NCI-H1694 (cell line): ENCODE results near the gene SERPINB6.
"Not testable (repeated sequence)": the region's sequence is repeated elsewhere in the genome, so short reads cannot be mapped to it uniquely, and the experiment has no call there.

Experiments
- DNase-seq: peaks from one replicate; lab custom pipeline; 2025; lab: John Stamatoyannopoulos, UW

The SERPINB6 gene

DNA sequence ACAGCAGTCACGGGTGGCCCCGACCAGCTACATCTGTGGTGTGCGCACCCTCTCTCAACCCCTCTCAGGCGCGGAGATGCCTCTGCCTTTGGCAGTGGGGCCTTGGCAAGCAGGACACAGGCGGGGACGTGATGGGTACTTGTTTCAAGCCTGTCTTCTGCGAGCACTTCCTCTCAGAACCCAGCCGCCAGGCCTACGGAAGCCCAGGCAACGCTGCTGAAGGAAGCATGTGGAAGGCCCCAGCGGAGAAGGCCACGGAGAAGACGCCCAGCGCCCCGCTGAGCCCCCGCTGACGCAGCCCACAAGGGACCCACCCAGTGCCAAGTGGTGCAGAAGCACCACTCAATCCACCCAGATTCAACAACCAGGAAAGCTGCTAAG lies 13.0 kb downstream of the SERPINB6 start:
- no peak for DNase-seq

DNA sequence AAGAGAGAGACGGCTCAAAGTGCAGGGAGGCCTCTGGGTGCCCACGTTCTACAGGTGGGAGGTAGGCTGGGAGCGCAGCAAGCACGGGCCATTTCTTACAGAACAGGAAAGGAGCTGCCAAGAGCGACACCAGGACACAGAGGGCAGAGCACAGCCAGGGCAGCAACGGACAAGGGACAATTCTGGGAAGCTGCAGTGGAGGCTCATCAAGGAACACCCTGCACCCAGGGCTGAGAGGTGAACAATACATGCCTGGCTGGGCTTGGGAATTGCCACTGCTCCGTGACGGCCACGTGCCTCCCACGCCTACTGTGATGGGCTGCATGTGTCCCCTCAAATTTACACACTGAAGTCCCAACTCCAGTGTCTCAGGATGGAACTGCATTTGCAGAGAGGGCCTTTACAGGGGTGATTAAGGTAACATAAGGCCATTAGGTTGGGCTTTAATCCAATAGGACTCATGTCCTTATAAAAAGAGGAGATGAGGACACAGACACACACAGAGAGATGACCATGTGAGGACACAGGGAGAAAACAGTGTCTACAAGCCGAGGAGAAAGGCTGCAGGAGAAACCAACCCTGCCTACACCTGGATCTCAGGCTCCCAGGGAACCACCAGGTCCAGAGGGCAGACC lies 13.6 kb downstream of the SERPINB6 start:
- no peak for DNase-seq

GRCh38 chr6:2956930-2957685 lies 14.3 kb downstream of the SERPINB6 start:
- DNase-seq: no peak

- no peak for DNase-seq
Measured at GRCh38 chr6:2953098-2953497, 18.3 kb downstream of the SERPINB6 start.

DNA sequence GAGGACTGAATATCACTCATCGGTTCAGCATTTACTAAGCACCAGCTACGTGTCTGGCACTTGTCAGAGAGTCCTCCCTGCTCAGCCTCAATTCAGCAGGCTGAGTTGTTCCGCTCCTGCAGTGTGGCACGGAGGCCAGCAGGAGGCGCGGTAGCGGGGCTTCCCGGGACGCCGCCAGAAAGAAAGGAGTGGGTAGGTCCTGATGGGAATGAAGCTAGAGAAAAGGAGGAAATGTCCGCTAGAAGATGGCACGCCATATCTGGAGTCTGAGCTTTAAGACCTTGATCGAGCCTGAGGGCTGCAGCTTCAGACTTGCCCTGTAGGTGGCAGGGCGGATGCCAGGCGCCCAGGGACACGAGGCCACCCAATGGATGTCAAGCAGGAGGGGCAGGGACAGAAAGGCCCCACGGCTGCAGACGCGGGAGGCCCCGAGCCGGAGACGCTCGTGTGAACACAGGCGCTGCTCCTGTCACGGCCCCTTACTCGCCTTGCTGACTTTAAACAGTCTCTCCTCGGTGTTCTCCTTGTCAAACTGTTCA lies 18.7 kb downstream of the SERPINB6 start:
- no peak for DNase-seq

DNA sequence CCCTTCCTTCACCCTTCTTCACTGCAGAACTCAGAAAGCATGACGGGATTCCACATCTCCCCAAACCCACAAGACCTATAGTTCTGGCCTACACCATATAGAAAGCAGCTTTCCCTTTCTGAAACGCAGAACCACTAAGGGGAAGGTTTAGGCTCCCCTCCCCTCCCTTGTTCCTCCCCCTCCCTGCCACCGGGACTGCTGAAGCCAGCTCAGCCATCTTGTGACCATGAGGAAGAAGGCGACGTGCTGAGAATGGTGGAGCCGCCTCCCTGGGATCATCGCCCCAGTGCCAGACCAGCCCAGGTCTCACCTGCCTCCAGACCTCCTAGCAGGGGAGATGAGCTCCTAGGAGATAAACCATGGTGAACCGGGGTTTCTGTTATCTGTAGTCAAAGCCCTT lies 19.6 kb downstream of the SERPINB6 start:
- no peak for DNase-seq

DNA sequence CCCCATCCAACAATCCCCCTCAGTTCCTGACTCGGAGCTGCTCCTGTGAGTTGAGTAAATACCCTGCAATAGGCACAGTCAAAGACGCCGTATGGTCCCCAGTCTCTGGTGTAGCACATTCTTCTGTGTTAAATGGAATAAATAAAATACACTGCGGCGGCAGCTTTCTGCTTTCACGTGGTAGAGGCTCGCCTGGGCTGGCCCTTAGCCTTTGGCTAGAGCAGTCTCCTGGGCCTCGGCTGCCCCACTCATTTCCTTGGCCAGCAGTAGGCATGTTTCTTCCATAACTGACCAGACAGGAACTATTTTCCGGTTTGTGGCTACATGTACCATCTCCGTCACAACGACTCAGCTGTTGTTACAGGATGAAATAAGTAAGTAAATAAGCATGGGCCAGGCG lies 20.7 kb downstream of the SERPINB6 start:
- DNase-seq: no peak

DNA sequence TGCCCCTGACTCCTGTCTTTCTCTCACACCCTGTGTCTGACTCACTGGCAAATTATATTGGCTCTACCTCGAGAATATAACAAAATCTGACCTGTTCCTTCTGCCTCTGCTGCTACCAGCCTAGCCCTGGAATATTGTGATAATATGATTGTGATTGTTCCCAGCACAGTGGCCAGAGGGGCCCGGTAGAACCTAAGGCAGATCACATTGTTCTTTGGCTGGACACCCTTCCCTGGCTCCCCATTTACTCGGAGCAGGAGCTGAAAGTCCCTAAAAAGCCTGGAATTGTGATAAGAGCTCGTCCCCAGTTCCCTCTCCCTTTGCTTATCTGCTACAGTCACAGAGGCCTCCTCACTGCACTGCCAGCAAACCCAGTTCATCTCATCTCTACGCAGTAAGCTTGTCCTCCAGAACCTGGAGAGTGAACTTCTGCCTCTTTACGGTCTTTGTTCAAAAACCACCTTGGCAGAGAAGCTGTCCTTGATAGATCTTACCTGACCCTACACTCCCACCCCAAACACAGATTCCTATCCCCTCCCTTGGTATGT lies 21.8 kb downstream of the SERPINB6 start:
- DNase-seq: no peak

DNA sequence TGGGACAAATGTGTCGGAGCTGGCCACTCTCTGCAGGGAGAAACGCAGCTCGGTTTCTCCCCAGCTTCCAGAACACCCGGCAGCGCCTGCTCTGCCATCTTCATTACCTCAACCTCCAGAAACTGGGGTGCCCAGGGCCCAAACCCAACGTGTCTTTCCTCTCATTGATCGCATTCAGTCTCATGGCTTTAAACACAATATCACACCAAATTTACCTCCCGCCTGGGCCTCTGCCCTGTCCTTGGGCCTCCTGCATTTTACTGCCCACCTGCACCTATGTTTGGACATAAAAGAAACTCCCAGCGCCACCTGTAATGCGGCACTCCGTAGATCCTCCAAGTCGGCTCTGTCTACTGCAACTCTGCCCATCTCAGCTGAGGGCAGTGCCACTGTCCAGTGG lies 22.2 kb downstream of the SERPINB6 start:
- no peak for DNase-seq

DNA sequence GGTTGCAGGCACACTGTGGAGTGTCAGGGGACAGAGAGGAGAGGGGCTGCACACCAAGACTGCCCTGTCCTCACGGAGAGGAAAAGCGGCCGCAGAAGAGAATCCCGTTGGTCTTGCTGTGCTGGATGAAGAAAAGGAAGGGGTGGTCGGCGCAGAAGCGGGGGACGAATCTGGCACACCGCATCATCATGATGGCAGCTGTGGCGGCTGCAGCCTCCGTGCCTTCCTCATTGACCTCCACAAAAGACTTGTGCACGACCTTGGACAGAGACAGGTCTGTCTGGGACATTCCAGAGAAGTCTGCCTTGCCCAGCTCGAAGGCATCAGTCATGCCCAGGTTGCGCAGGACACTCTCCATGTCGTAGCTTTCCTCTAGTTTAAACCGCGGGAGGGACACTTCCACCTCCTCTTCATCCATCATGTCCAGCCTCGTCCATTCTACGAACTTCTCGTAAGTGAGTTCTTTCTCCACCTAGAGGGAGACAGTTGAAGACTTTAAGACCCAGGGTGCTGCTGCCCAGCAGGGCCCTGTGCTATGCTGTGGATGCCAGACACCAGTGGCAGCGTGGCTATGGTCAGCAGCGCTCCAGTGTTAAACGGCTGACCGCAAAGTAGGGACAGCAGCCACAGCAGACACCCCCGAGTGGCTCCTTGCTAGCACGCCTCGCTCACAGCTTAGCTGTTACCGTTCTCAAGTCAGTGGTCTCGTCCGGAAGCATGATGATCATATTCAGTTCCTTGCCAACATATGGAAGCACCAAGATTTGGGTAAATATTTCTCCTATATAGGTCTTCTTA lies 22.9 kb downstream of the SERPINB6 start:
- DNase-seq: no peak

- DNase-seq: no peak
Measured at GRCh38 chr6:2947445-2947844, 23.9 kb downstream of the SERPINB6 start.

GRCh38 chr6:2945153-2945452 lies 26.3 kb downstream of the SERPINB6 start:
- no peak for DNase-seq

DNA sequence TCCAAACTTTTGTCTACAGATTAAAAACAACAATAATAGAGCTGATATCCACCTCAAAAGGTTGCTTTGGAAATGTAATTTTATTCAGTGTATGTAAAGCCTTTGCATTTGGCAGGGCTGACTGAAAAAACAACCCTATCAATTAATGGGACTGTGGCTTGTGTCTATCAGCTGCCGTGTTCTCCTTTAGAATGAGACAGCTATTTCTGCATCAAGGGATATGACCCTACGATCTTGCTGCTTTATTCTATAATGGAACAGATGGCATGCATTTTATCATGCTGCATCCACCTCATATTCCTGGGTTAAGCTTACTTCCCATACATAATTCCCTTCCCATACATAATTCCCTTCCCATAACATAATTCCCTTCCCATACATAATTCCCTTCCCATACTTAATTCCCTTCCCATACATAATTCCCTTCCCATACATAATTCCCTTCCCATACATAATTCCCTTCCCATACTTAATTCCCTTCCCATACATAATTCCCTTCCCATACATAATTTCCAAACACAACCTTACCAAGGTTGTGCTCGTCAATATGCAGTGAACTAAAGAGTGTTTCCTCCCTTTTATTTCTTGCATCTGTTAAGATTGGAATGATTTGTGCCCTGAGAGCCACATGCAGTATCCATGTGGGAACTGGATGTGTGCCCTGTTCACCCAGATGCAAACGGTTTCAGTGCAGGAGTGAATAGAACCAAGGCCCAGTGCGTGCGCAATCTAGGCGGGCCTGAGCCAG lies 26.8 kb downstream of the SERPINB6 start:
- no peak for DNase-seq

DNA sequence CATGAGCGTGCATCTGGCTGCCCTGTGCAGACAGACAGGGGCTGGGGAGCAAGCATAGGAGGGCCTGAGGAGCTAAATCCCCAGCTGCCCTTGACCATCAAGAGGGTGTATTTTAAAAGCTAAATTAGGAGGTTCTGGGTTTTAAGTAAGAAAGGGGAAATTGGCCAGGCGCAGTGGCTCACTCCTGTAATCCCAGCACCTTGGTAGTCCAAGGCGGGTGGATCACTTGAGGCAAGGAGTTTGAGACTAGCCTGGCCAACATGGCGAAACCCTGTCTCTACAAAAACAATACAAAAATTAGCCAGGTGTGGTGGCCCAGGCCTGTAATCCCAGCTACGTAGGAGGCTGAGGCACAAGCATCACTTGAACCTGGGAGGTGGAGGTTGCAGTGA lies 27.8 kb downstream of the SERPINB6 start:
- DNase-seq: no peak

DNA sequence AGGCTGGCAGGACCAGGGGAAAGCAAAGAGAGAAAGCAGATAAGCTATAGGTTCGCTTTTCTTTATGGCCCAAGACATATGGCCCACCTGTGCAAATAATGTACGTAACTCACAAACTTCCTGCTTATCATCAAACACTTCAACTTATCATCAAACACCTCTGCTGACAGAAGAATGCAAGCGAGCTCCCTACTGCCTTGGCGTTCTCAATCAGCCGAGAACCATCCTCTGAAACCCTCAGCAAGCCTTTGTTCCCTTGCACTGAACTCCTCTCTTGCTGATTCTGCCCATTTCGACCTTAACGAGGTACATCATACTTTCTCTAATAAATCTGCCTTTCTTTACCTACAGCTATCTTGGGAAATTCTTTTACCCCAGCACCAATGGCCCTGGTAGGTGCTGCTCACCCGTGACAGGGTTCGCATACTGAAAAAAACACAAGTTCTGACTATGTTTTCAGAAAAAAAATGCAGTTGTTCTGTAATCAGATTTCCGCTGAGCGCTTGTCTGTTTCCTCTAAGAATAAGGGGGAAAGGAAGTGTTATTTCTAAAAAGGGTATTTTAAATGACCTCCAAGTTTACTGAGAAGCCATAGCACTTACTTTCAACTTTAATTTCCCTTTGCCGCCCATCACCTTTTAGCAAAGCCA lies 28.3 kb downstream of the SERPINB6 start:
- no peak for DNase-seq

DNA sequence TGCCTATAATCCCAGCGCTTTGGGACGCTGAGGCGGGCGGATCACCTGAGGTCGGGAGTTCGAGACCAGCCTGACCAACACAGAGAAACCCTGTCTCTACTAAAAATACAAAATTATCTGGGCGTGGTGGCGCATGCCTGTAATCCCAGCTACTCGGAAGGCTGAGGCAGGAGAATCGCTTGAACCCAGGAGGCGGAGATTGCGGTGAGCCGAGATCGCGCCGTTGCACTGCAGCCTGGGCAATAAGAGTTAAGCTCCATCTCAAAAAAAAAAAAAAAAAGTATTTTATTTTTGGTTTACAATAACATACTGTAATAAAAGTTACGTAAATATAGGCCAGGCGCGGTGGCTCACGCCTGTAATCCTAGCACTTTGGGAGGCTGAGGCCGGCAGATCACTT lies 29.3 kb downstream of the SERPINB6 start:
- not testable (repeated sequence) for DNase-seq

GRCh38 chr6:2940851-2941250 lies 30.5 kb downstream of the SERPINB6 start:
- no peak for DNase-seq

- DNase-seq: no peak
Measured at GRCh38 chr6:2940010-2940850, 31.1 kb downstream of the SERPINB6 start.

DNA sequence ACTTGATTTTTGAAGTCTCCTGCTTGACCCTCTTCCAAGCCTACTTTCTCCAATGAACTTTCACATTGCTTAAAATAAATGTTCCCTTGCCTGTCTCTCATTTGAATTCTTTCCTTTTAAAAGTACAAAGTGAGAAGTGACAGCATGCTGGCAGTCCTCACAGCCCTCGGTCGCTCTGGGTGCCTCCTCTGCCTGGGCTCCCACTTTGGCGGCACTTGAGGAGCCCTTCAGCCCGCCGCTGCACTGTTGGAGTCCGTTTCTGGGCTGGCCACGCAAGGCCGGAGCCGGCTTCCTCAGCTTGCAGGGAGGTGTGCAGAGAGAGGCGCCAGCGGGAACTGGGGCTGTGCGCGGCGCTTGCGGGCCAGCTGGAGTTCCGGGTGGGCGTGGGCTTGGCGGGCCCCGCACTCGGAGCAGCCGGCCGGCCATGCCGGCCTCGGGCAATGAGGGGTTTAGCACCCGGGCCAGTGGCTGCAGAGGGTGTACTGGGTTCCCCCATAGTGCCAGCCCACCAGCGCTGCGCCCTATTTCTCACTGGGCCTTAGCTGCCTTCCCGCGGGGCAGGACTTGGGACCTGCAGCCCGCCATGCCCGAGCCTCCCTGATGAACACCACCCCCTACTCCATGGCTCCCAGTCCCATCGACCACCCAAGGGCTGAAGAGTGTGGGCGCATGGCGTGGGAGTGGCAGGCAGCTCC lies 31.9 kb downstream of the SERPINB6 start:
- no peak for DNase-seq

GRCh38 chr6:2938632-2939083 lies 32.7 kb downstream of the SERPINB6 start:
- DNase-seq: no peak
